Activated CD8-positive, alpha-beta memory T cell treated with anti-CD3 and anti-CD28 coated beads, Interleukin-2, amount 50 U/mL, for 24 hours (primary cell): ENCODE data around the gene PSD2.

Experiments used
- DNase-seq: peaks from one replicate; pipeline ENCODE4 v3.0.0-alpha.2; 2020; ENCODE audit errors: extremely low read depth

The PSD2 gene

DNA sequence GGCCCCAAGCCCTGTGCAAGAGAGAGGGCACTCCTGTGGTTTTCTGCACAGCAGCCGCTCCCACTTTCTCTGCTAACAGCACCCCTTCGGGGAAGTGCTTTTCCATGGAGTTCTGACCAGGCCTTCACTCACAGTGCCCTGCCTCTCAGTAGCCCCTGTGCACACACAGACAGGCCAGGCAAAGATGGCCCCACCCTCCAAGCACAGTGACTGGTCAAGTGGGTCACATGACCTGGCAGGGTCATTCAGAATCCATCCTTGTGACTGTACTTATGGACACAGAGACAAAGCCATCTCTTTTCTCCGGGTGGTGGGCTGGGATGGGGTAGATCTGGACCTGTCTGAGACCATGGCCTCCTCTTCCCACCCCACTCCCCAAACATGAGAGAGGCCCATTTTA, 82.5 kb downstream of the PSD2 start:
- no peak for DNase-seq

DNA sequence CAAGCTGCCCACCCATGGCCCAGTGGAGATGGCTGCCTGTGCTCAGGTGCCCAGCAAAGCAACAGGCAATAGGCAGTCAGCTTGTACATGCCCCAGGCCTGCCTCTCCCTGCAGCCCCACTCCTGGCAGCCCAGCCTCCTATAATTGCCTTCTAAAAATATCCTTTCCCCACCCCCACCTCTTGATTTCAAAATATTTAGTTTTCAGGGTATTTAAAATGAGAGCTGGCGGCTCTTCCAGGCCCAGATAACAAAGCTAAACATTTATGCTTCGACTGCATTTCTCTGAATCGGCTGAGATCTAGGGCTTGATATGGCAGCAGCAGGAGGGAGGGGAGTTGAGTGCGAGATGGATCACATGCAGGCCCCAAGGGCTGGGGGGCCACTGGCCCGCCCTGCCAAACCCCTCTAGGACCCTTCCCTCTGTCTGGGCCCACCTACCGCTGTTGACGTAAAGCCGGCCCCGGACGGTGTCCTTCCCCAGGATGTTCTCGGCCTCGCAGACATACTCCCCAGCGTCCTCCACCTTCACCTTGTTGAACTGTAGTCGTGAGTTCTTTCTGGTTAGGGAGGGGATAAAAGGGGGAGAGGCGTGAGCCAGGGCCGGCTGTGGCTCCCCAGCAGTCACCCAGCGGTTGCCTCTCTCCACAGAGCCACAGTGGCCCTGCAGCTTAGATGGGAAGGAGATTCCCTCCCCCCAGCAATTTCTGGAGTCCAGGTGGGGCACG, 85.0 kb downstream of the PSD2 start:
- DNase-seq, result no peak

DNA sequence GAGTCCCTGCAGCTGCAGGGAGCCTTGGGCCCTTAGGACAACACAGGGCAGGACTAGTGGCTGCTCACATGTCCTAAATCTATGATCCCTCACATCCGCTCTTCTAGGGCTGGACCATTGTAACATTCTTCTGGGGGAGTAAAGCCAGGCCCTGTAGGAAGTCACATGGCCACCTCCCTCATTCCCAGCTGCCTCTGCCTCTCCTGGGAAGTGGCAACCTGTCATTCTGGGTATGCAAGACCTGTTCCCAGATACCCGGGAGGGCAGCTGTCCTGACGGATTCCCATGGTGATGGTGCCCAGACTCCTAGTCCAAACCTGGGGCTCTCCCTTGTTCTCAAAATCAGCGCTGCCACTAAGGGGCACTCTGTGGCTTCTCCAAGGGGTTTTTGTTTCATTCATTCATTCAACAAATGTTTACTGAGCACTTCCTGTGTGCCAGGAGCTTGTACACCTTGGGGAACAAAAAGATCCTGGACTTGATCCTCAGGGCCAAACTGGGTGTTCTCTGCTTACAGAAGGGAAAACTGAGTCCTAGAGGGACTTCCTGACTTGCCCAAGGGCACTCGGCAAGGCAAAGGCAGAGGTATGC, 85.6 kb downstream of the PSD2 start:
- DNase-seq, result no peak

GRCh38 chr5:139882316-139882715, 86.7 kb downstream of the PSD2 start:
- no peak for DNase-seq

GRCh38 chr5:139882961-139883539, 87.4 kb downstream of the PSD2 start:
- no peak for DNase-seq

- no peak for DNase-seq
Observed at GRCh38 chr5:139884144-139884543, 88.5 kb downstream of the PSD2 start.

DNA sequence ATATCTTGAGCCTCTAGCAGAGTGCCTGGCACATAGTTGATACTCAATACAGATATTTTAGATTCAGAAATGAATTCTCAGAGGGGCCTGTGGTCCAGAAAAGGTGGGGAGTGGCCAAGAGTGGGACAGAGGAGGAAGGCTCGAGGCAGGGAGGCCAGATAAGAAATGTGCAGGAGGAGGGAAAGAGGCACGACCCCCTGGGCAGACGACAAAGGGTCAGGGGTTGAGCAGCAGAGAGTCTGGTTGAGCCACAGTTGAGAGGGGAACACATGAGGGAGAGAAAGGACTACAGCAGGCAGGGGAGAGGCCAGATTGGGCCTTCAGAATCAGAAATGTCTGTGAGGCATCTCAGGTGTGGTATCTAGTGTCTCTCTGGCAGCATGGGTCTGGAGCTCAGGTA, 89.1 kb downstream of the PSD2 start:
- DNase-seq, result no peak

- no peak for DNase-seq
Observed at GRCh38 chr5:139885172-139885856, 89.7 kb downstream of the PSD2 start.

DNA sequence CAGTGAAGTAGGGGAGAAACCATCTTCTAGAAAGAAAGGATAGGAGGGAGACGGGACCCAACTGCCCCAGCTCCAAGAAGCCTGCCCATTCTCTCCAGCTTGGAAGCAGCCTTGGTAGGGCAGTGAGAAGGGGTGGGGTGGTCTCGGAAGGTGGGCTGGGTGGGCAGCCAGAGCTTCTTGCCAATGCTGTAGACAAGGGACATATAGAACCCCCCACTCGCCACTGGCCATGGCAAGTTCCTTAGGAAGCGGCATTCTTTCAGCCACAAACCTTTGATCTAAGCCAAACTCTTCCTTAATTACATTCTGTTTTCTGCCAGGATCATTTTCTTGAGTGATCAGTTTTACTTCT, 90.2 kb downstream of the PSD2 start:
- DNase-seq, result no peak

DNA sequence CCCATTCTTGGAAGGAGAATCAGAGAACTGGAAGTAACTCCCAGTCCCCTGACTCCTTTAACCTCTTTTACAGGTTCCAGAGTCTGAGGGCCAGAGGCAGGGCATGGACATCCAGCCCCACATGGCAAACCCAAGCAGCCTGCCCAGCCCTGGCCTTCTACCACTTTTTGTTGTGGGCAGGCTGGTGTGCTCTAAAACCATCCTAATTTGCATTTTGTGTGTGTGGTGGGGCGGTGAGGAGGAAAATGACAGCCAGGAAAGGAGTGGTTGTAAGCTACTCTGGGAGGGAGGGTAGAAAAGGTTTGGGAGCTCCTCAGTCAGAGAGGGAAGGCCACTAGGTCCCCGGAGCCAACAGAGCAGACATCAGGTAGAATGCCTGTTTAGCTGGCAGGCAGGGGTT, 90.6 kb downstream of the PSD2 start:
- DNase-seq, result no peak

DNA sequence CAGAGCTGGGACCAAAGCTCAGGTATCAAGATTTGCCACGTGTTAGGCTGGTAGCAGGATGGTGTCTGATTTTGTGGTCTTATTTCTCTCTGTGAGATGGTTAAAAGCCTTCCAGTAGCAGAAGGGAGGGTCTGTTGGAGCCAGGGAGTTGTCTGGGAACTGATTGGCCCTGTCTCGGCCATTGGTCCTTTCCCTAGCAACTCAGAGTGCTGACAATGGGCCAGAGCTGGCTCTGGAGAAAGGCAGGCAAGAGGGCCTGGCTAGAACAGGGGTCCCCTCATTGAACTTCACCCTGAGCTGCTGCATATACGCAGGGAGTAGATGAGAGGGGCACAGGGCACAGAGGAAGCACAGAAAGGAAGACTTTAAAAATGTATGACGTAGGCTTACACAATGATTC, 92.8 kb downstream of the PSD2 start:
- no peak for DNase-seq

GRCh38 chr5:139889410-139889809, 93.8 kb downstream of the PSD2 start:
- no peak for DNase-seq

DNA sequence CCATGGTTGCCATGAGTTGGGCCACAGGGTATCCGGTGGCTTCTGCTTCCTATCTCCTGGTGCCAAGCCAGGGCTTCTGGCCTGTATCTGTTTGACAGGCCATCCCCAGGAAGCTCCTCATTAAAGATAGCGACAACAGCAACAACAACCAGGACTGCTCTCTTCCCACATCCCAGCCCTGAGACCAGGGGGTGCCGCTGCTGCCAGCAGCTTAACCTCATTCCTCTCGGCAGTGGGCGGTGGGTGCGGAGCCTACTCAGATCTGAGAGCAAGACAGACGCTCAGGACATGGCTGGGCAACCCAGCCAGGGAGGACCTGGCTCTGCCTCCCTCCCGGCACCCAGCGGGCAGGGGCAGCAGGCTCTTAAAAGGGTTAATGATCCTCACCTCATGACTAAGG, 98.3 kb downstream of the PSD2 start:
- DNase-seq, result no peak
